NCI-H82 (cell line): ENCODE measurements around the gene CSTA.

Experiments
- DNase-seq: peaks from one replicate; lab custom pipeline; 2025; lab: John Stamatoyannopoulos, UW

Gene CSTA

DNA sequence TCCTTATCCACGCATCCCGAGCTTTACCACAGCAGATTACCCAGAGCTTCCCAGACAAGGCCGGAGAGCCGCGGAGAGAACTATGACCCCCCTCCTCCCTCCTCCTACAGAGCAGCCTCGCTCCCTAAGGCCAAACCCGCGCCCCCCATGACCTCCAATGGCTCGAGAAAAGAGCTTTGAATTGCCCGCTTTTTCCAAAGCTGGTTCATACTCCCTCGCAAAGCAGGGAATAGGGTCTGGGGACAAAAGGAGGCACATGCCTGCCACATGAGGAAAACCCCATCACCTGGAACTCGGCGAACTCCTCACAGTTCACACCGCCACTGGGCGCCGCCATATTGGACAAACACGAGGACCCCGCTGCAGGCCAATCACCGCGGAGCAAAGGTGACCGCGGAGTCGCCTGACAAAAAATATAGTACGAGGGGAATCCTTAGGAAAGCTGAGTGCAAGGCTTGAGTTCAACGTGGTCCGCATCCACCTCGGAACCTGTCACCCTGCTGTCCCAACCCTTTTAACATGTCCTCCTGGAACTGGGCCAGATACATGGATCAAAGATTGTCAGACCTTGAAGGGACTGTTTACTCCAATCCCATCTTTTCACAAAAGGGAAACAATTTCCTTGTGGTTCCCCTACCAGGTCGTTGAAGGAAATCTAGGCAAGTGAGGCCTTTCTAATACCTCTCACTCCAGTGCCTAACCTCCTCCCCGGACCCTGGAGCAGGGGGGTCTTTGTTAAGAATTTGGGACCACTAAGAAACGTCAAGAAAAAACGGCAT is 58.0 kb downstream of the CSTA start, which contains the start of gene MIX23:
TSS of gene MIX23 (minus strand) at position 344 of the 779 bp plus-strand sequence. CDS start at position 337, 7 bp downstream.
- DNase-seq, result peak; percentile 97

DNA sequence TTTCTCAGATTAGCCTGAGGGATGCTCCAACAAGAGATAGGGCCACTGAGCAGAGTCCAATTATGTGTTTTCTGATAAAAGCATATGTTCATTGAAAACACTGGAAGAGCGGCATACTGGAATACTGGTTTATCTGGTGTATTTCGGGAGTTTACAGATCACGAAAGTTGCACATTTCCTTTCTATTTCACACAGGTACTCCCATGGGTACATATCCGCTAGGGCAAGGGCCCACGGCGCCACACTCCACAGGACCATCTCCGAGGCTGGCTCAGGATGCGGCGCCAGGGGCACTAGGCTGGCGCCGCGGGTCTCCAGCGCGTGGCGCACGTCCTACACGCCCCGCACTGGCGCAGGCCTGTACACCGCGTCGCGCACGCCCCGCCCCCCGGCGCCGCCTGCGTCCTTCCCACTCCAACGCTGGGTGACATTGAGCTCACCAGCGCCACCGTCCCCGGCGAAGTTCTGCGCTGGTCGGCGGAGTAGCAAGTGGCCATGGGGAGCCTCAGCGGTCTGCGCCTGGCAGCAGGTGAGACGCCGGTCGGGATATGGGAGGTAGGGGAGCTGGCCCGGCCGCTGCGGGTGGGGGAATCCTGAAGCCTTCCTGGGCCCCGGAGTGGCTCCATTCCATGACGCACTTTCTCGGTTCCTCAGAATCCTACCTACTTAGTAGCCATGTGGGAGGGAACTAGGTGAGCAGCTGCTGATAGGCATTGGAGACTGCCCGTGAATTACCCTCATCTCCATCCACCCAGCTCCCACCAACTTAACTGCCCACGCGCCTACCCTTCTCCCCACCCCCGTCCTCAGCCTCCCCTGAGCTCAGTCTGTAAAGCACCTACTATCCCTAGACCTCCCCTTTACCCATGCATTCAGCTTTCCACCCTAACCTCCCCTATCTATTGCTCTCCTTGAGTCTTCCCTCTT is 59.0 kb downstream of the CSTA start, which contains the start of gene FAM162A:
TSS of gene FAM162A (plus strand) at position 412 of the 927 bp plus-strand sequence. CDS start at position 496, 84 bp downstream.
- DNase-seq, result peak; percentile 98

DNA sequence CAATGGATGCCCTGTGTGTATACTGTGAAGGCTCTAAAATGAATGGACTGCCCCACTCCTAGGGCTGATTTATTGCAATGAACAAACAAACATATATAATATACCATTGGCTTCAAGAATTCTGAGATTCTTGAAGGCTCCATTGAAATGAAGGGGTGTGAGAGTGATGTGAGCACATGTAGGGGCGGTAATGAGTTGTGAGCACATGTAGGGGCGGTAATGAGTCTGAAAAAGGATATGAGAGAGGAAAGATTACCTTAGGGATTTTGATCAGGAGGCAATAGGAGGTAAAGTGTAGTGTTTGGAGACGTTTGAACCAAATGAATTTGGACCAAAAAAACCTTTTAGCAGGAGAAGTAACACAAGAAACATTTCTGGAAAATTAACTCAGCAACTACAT is 62.7 kb downstream of the CSTA start:
- DNase-seq, result no peak

DNA sequence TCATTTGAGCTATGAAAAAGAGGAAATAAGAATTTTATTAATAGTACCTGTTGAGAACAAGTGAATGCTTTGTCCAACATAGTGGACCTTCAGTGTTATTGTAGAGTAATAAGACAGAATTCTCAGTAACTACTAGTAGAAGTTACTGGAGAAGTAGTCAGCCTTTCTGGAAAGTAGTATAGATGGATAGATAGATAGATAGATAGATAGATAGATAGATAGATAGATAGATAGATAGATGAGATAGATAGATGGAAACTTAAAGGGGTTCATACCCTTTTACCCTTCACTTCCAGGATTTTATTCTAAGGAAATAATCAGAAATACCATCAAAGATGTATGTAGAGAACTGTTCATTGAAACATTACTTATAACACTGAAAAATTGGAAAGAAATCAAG is 64.1 kb downstream of the CSTA start:
- no peak for DNase-seq

DNA sequence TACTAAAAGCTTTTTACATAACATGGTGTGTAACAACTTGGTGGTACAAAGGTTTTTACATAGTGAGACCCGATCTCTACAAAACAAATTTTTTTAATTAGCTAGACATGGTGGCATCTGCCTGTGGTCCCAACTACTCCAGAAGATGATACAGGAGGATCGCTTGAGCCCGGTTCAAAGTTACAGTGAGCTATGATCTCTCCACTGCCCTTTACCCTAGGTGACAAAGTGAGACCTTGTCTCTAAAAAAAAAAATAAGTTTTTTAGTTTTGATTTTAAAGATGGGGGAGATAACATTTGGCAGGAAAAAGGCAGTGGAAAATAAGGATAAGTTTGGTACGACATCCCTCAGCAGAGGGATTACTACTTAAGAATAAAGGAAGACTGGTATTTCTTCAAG is 64.8 kb downstream of the CSTA start:
- no peak for DNase-seq

DNA sequence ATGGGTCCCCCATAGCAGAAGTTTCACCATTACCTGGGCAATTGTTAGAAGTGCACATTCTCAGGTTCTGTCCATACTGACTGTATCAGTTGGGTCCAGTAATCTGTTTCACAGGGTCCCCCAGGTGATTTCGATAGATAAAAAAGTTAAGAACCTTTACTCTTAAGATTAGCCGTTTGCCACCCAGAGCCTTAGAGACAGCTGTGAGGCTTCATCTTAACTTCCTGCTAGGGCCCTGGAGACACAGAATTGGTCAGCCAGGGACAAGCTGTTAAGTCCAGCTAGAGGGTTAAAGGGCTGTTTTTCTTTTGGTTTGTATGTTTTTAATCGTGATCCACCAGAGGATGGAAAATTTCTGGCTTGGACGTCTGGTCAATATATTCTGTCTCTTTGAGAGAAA is 65.6 kb downstream of the CSTA start:
- DNase-seq, result peak; percentile 32
